OCI-LY3 (cell line): ENCODE measurements around the gene ALDH1A1.

Experiments
- CTCF ChIP-seq: fragments of 200-600, 300-600 bp; sonication (generic); IDR thresholded peaks from 2 replicates; pipeline ENCODE4 v1.5.1; 2014; ENCODE audit warnings: antibody characterized with exemption, low read length, low read depth
- EZH2phosphoT487 ChIP-seq: fragments of 200-600 bp; shearing (Covaris generic); IDR thresholded peaks from 2 replicates; pipeline ENCODE4 v1.6.1; 2018; ENCODE audit warnings: antibody characterized with exemption, mixed run types, low read depth

GRCh38 chr9:72906810-72907209 is 46.0 kb downstream of the ALDH1A1 start:
- TF ChIP-seq CTCF (no peak), EZH2phosphoT487 (no peak)
